M059J (cell line): ENCODE data around the gene DIP2B. TPM values are rescaled to one million over a fixed set of nuclear protein-coding genes. Genes with fewer than 3 reads are reported as not detected.
A peak's percentile ranks its signal among the peaks of the same experiment; 100 is the strongest.

ENCODE experiments used
- DNase-seq: peaks from one replicate; pipeline ENCODE4 v3.0.0-alpha.2; 2012; ENCODE audit warnings: low read depth
- total RNA-seq: library from RNA; depleted of rRNA; stranded (reverse); fragments of >200 nt; shearing (Covaris generic); gene quantifications from 2 replicates; pipeline ENCODE4 v1.2.3, GENCODE V29; 2014

DIP2B gene
- total RNA-seq, 1 experiment from 2014 or later = 22.0 TPM

DNA sequence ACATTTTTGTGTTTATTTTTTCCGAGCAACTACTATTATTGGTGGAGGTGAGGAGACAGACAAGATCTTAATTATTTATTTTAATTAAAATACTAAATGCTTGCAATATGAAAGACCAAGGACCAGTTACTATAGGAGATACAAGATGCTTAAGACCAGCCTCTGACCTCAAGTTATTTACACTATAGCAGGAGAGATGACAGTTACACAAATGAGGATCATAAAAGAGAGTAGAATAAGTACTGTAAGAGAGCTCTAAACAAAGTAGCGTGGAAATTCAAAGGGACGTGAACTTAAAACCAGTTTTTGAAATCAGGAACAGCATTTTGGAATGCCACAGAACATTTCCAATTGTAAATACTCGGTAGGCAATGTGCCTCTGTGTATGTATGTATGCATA lies 131.1 kb downstream of the DIP2B start:
- no peak for DNase-seq

DNA sequence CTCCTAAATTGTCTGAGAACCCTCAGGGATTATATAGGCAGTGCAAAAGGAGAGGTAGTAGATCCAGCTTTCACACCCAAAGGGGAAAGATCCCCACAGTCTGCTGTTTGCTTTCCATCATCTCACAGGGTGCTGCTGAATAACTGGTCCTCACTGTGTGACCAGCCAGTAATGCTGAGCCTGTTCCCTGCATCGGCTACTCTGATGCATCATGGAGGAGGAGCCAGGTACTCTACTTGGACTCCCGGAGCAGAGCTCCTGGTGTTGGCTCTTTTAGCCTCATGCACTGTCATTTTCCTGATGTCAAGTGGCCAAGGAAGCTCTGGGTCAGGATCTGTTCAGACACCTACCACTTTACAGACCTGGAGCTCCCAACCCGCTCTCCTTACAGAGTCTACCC lies 131.7 kb downstream of the DIP2B start:
- DNase-seq = no peak

DNA sequence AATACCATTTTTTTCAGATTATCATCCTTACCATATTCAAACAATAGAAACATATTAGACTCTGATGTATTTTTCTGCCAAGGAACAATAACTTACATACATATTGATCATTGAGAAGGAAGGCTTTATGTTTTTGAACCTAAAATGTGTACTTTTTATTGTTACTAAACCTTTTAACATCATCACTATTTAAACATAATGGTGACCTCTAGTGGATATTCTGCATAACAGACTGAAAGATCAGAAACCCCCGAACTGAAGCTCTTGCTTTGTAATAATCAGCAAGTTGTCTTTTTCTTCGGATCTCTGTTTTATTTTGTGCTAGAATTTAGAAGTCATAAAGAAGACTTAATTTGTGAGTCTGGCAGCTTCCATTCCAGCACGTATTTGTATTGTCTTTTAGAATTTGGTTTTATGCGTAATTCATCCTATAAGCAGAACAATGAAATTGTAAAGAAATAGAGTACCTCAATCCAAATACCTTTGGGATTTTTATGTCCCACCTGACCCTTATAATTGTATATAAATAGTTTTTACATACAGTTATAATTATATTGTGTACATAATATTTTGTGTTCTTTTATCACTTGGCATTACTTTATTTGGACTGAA lies 133.2 kb downstream of the DIP2B start:
- peak; percentile 56 for DNase-seq

DNA sequence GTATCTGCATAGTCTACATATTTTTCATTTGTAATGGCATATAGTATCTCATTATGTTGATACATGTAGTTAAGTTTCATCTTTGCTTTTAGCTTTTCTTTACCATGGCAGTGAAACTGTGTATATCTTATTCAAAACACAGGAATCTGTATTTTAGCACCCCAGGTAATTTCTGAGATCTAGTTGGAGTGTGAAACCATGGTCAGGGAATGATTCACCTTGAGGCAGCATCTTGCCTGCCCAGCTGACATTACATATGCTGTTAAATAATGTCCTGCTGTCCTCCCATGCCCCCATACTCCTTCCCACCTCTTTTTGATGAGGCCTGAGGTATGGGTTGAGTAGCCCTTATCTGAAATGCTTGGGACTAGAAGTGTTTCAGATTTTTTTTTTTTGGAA lies 133.7 kb downstream of the DIP2B start:
- no peak for DNase-seq

DNA sequence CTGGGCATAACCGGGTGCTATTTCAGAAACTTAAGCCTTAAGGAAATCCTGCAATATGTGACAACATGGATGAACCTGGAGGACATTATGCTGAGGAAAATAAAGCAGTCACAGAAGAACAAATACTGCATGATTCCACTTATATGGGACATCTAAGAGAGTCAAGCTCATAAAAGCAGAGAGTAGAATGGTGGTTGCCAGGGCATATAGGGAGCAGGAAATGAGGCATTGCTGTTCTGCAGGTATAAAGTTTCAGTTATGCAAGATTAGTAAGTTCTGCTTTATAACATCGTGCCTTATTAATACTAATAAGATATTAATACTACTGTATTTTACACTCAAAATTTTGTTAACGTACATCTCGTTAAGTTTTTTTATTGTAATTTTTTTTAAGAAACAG lies 134.9 kb downstream of the DIP2B start:
- DNase-seq = no peak

DNA sequence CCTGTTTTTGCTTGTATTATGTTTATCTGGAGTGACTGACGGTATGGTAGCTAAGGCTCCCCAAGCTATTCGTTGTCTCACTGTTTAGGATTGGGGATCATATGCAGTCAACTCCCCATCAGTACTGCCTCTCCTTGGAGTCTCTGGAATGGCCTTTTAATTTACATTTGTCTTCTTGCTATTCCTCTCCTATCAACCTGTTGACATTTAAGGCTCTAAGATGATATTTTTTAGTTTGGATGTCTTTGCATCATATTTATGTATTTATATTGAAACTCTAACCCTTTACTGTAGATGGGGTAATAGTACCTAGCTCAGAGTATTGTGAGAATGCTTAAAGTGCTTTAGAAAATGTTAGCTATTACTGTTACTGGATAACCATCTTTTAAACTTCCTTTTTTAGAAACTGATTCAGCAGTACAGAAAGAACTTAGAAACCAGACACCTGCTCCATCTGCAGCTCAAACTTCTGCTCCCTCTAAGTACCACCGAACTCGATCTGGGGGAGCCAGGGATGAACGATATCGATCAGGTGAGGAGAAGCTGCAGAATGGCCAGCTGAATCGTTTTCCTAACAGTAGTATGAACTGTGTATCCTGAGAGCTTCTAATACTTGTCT lies 135.6 kb downstream of the DIP2B start:
- DNase-seq = no peak

DNA sequence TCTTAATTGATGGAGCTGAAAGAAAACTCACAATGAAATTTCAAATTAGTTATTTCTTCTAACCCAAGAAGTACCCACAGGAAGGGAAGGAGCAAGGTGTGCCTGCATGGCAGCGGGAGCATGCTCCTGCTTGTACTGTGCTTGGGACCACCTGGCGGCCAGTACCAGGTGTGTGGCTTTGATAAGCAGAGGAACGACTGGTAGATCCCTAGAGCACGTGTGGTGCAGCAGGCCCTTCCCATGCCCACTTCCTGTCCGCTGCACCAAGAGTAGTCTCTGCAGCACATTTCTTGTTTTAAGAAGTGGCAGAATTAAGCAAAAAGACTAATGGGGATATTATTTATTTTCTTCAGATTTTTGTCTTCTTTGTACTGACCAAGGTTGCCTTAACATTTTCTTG lies 136.8 kb downstream of the DIP2B start:
- no peak for DNase-seq

DNA sequence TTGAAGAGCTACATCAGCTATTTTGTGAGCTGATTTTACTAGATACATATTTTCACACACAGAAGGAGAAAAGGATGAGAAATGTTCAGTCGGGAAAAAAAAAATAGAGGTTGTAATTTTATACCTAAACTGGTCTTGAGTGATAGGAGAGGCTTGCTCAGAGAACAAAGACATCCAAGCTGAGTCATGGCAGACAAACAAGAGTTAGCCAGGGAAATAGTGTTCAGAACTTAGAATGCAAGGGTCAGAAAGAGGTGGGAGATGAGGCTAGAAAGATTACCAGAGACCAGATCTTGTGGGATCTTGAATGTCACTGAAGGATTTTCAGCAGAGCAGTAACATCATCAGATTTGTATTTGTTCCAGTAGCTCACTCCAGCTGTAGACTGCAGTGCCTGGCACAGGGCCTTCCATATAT lies 137.3 kb downstream of the DIP2B start:
- DNase-seq = peak; percentile 64

DNA sequence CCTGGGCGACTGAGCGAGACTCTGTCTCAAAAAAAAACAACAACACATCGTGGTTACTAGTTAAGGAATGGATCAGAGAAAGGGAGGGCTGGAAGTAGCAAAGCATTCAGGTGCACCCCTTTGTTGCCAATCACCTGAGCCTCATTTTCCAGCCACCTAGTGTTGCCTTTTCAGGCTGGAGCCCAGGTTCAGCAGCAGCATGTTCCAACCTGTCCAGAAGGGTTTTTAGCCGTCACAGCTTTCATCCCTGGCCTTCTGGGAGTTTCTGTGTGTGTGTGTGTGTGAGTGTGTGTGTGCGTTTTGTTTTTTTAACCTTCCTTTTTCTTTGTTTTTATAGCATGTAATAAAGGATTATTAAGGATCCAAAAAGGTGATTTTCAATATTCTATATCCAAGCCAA lies 138.0 kb downstream of the DIP2B start:
- DNase-seq = no peak

DNA sequence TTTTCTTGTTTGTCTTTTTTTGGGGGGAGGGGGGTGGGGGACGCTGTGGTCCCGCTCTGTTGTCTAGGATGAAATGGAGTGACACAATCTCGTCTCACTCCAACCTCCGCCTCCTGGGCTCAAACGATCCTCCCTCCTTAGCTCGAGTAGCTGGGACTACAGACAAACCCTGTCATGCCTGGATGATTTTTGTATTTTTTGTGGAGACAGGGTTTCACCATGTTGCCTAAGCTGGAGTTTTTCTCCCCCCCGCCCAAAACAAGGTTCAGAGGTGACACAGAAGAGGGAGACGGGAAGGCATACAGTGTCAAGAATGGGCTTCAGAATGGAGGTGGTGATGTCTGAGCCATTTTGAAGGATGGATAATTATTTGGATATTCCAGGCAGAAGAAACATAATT lies 142.2 kb downstream of the DIP2B start:
- DNase-seq = no peak

DNA sequence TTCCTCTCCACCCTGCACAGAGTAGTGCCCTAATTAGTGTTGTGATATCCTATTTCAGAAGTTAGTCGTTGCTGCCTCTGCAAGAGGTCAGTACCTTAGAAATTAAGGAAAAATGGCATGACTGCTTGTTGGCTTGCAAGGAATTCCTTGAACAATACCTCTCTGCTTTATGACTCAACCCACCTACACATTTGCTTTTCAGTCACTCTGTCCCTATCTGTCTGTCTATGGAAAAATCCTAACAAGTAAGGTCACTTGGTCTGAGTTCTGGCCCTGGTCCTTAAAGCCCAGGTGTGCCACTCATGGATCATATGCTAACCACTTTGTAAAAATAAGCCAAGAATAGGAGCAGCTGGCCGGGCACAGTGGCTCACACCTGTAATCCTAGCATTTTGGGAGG lies 142.7 kb downstream of the DIP2B start:
- DNase-seq = peak; percentile 41

DNA sequence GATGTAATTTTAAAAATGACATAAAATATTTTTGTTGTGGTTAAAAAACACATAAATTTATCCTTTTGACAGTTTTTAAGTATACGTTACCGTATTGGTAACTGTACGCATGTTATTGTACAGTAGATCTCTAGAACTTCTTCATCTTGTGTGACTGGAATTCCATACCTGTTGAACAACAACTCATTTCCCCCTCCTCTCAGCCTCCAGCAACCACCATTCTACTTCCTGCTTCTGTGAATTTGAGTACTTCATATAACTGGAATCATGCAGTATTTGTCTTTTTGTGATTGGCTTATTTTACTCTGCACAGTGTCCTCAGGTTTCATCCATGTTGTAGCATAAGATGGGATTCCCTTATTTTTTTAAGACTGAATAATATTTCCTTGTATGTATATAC lies 145.5 kb downstream of the DIP2B start:
- DNase-seq = no peak

DNA sequence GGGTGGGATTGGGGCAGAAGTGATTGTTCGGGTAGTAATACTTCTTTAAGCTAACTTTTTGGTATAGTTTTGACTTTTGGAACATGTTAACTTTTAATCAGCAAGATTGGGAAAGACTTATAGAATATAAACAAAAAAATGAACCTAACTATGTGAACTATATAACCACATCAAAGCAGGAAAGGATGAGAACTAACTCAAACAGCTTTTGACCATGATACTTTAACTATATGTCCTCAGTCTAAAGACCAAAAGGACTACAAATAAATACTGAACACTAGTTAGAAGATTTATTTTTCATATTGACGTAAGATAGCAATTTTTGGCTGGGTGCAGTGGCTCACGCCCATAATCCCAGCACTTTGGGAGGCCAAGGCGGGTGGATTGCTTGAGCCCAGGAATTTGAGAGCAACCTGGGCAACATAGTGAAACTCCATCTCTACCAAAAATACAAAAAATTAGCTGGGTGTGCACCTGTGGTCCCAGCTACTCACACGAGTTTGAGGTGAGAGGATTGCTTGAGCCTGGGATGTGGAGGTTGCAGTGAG lies 150.7 kb downstream of the DIP2B start:
- no peak for DNase-seq

DNA sequence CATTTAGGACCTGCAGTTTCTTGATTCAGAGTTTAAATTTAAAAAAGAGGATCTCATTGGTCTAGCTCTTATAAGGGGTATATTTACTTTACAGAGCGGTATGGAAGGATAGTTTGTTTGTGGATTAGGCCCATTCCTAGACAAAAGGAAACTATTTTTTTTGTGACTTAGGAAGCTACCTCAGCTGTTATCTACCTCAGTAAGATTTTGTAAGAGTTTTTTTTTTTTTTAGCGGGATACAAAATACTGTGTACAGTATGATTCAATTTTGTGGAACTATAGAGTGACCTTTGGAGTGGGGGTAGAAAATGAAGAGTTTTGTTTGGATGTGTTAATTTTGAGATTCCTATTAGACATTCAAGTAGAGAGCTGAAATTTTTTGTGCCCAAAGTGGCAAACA lies 154.5 kb downstream of the DIP2B start:
- DNase-seq = no peak

DNA sequence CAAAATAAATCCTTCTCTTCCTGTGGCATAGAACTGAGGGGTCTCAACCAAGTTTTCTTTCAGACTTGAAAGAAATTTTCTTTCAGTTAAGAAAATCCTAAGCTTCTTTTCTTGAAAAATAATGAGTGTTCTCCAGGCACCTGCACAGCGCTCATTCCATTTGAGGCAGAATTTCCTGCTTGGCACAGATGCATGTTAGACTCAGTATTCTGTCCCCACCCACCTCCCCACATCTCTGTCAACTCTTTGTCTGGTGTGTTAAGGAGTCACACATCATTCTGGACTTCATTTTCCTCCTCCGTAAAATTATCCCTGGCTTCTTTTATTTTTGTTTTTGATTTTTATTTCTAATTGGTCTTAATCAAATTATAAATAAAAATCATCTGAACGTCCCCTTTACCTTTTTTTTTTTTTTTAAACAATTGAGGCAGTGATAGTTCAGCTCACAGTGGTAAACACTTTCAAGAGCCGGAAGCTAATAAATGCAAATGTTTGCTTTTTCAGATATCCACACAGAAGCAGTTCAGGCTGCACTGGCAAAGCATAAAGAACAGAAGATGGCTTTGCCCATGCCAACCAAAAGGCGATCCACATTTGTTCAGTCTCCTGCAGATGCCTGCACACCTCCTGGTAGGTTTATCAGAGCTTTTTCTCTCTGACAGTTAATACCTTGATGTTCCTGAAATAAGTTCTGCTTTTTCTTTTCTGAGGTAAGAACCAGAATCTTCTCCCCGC lies 155.1 kb downstream of the DIP2B start:
- DNase-seq = no peak

DNA sequence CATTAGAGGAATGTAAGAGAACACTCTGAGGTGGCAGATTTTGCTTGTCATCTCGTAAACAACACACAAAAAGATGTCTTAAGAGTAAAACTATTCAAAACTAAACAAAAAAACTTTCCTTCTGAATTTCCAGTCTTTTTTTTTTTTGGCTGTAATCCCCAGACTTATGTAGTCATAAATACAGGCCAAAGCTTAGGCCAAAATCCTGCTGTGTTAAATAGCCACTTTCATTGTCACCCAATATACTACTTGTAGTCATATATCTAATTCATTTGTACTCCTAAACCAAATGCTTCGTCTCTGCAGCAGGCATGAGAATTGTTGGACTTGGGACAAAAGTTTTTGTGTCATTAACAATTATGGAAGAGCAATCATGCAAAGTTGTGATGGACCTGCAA lies 155.6 kb downstream of the DIP2B start:
- no peak for DNase-seq

DNA sequence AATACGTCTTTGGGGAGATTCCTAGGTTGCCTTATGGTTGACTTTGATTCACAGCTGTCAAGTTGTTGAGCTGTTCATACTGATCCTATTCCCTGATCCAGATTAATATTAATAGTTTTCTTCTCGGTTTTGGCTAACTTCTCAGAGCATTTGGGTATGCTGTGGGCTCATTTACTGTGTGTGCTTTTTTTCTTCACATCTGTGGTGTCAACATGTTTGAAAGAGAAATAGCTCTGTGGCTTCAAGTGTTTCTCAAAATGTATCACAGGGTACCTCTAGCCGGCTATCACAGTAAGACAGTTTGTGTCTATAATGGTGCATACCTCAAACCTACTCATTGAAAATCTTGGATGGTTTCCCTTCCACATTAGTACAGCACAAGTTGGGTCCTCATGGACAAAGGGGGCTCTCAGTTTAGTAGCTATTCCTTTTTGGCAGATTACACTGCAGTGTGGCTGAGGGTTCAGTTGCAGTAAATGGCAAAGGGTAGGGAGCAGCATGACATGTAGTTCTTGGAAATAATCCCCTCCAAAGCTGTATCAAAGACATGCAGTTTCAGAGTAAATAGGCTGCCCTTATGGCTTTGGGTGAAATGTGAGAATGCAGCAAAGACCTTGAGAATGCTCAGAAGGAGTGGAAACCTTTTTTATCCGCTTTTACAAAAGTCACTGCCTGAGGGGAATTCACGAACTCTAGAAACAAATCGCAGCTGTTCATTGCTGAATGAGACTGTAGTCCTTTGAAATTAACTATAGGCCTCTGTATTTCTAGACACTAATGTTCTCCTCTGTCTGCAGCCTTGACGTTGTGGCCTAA lies 156.7 kb downstream of the DIP2B start:
- DNase-seq = no peak

DNA sequence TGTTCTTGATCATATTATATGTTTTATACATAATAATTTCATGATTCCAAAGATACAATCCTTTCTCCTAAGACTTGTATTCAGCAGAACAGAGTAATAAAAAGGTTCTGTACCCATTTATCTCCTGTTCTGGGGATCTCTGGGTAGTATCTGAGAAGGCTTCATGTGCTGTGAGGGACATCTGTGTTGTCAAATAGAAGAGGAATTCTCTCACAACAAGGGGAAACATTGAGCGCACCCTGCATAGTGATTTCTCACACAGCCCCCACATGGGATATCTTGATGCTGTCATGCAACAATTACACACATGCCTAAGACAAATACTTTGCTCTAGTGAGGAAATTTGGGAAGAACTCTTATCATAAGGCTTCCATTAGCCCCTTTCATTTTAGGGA lies 157.3 kb downstream of the DIP2B start:
- no peak for DNase-seq

DNA sequence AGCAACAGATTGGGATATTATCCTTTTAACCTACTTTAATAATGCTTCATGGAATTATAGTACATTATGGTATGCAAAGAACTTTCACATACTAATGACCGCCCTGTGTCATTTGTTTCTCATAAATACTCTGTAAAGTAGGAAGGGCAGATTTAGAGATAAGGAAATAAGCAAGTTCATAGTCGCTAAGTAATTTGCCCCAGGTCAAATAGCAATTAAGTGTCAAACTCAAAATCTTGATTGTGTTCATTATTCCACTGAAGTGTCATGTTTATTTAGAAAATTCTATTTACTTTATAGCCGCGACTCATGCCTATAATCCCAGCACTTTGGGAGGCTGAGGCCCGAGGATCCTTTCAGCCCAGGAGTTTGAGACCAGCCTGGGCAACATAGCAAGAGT lies 160.4 kb downstream of the DIP2B start:
- peak; percentile 28 for DNase-seq

DNA sequence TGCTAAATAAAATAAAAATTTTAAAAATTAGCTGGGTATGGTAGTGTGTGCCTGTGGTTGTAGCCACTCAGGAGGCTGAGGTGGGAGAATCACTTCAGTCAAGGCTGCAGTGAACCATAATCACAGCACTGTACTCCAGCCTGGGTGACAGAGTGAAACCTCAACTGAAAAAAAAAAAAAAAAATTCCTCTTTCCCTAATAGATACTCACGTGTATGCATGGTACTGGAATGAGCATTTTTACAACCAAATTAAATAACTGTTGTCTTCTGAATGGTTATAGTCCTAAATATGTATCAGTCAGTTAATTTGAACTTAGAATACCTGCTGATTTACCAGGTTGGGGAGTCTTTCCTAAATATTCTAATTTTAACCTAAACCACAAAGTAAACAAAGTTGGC lies 160.8 kb downstream of the DIP2B start:
- no peak for DNase-seq

DNA sequence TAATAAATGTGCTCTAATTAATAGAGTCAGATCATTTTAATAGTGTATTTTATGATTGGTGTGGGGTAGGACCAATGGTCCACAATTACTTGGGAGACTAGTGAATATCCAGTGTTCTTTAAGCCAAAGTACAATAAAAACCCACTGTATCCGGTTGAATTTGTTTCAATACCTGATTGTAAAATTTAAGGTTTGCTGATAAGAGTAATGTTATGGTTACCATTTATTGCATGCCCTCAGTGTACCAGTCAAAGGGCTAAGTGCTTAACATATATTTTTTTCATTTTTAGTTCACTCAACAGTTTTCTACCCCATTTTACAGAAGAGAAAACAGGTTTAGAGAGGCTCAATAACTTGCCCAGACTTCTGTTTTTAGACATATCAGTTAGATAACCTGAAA lies 161.2 kb downstream of the DIP2B start:
- no peak for DNase-seq

DNA sequence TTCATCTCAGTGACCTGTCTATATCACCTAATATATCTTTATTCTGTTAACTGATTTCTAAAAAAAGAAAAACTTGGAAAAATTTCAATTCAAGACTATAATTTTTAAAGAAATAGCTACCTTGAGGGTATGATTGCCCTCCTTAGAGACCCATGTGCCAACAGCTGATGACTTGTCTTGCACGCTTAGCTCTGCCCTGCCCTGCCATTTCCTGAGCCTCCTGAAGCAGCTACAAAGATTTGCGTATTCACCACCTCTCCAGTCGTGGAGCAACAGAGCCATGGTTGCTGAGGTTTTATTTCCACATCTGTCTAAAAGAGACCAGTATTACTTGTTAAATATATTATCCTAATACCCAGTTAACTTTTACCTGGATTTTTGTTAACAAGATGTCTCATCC lies 167.4 kb downstream of the DIP2B start:
- DNase-seq = no peak
